ENCODE results near the gene KRTAP4-16.
"Not testable (repeated sequence)": the region's sequence is repeated elsewhere in the genome, so short reads cannot be mapped to it uniquely, and the experiment has no call there.

Gene KRTAP4-16

GRCh38 chr17:41073676-41074075 is 28.3 kb downstream of the KRTAP4-16 start:
- DNase-seq (ENCODE audit: low read depth), result no peak

GRCh38 chr17:41071606-41072360 is 30.2 kb downstream of the KRTAP4-16 start:
- no peak for DNase-seq (ENCODE audit: low read depth)

GRCh38 chr17:41069031-41069430 is 33.0 kb downstream of the KRTAP4-16 start:
- DNase-seq (ENCODE audit: low read depth), result no peak

- no peak for DNase-seq (ENCODE audit: low read depth)
Observed at GRCh38 chr17:41067281-41067680, 34.7 kb downstream of the KRTAP4-16 start.

GRCh38 chr17:41065829-41066624 is 36.0 kb downstream of the KRTAP4-16 start, which contains the start of gene KRTAP2-4:
TSS of gene KRTAP2-4 (minus strand) at chr17:41065879. CDS start at chr17:41065845, 34 bp downstream.
- peak; percentile 86 for DNase-seq (ENCODE audit: low read depth)

- not testable (repeated sequence) for DNase-seq (ENCODE audit: low read depth)
Observed at GRCh38 chr17:41065016-41065689, 36.9 kb downstream of the KRTAP4-16 start.

- DNase-seq (ENCODE audit: low read depth), result no peak
Observed at GRCh38 chr17:41064301-41064700, 37.7 kb downstream of the KRTAP4-16 start.

- DNase-seq (ENCODE audit: low read depth), result no peak
Observed at GRCh38 chr17:41063449-41063848, 38.6 kb downstream of the KRTAP4-16 start.

- DNase-seq (ENCODE audit: low read depth), result peak; percentile 99
Observed at GRCh38 chr17:41061964-41062363, 40.0 kb downstream of the KRTAP4-16 start.

- peak; percentile 95 for DNase-seq (ENCODE audit: low read depth)
Observed at GRCh38 chr17:41060052-41060604, 41.9 kb downstream of the KRTAP4-16 start, which contains the start of gene KRTAP2-3. TSS of gene KRTAP2-3 (minus strand) at chr17:41060114. CDS start at chr17:41060050, 64 bp downstream.

- peak; percentile 95 for DNase-seq (ENCODE audit: low read depth)
Observed at GRCh38 chr17:41059276-41060051, 42.5 kb downstream of the KRTAP4-16 start.

- no peak for DNase-seq (ENCODE audit: low read depth)
Observed at GRCh38 chr17:41058741-41059140, 43.3 kb downstream of the KRTAP4-16 start.

- no peak for DNase-seq (ENCODE audit: low read depth)
Observed at GRCh38 chr17:41057547-41057946, 44.5 kb downstream of the KRTAP4-16 start.

- not testable (repeated sequence) for DNase-seq (ENCODE audit: low read depth)
Observed at GRCh38 chr17:41055130-41055529, 46.9 kb downstream of the KRTAP4-16 start, which contains the start of gene KRTAP2-2. TSS of gene KRTAP2-2 (minus strand) at chr17:41055230. CDS start at chr17:41055211, 19 bp downstream.

GRCh38 chr17:41054556-41054955 is 47.5 kb downstream of the KRTAP4-16 start:
- DNase-seq (ENCODE audit: low read depth), result not testable (repeated sequence)

GRCh38 chr17:41054025-41054424 is 48.0 kb downstream of the KRTAP4-16 start:
- no peak for DNase-seq (ENCODE audit: low read depth)

- peak; percentile 69 for DNase-seq (ENCODE audit: low read depth)
Observed at GRCh38 chr17:41052566-41052965, 49.4 kb downstream of the KRTAP4-16 start.
